NCI-H187 treated with DMSO at 0.1 percent for 48 hours (cell line): ENCODE data around the gene UBE2N.

Source experiments
- DNase-seq: peaks from one replicate; lab custom pipeline; 2025; lab: John Stamatoyannopoulos, UW

UBE2N gene

GRCh38 chr12:93441617-93442410, at the start of gene UBE2N:
UBE2N (minus strand) TSS chr12:93441947; CDS start chr12:93441884, 63 bp downstream.
- DNase-seq = peak; percentile 88

GRCh38 chr12:93484315-93484981, 42.7 kb upstream of the UBE2N start:
- DNase-seq = no peak

GRCh38 chr12:93483151-93483807, 41.5 kb upstream of the UBE2N start:
- DNase-seq = no peak

- no peak for DNase-seq
Measured at GRCh38 chr12:93482721-93483120, 41.0 kb upstream of the UBE2N start.

- DNase-seq = no peak
Measured at GRCh38 chr12:93476555-93476954, 34.8 kb upstream of the UBE2N start.

GRCh38 chr12:93469386-93469785, 27.6 kb upstream of the UBE2N start:
- DNase-seq = no peak

GRCh38 chr12:93468008-93468371, 26.2 kb upstream of the UBE2N start:
- DNase-seq = no peak

- peak; percentile 25 for DNase-seq
Measured at GRCh38 chr12:93467351-93468007, 25.7 kb upstream of the UBE2N start, which contains the start of gene MRPL42. MRPL42 (plus strand) TSS chr12:93467514; CDS start chr12:93469286, 1,772 bp downstream.

- no peak for DNase-seq
Measured at GRCh38 chr12:93466625-93467350, 25.0 kb upstream of the UBE2N start.

- DNase-seq = no peak
Measured at GRCh38 chr12:93465841-93466240, 24.1 kb upstream of the UBE2N start.

GRCh38 chr12:93461503-93461902, 19.8 kb upstream of the UBE2N start:
- DNase-seq = no peak

GRCh38 chr12:93460902-93461301, 19.2 kb upstream of the UBE2N start:
- no peak for DNase-seq

- no peak for DNase-seq
Measured at GRCh38 chr12:93460003-93460402, 18.3 kb upstream of the UBE2N start.

GRCh38 chr12:93459097-93459496, 17.4 kb upstream of the UBE2N start:
- DNase-seq = no peak

- DNase-seq = no peak
Measured at GRCh38 chr12:93456077-93456476, 14.3 kb upstream of the UBE2N start.

GRCh38 chr12:93453633-93454032, 11.9 kb upstream of the UBE2N start:
- no peak for DNase-seq

GRCh38 chr12:93451423-93452158, 9.8 kb upstream of the UBE2N start:
- no peak for DNase-seq

- no peak for DNase-seq
Measured at GRCh38 chr12:93449277-93449676, 7.5 kb upstream of the UBE2N start.

- DNase-seq = no peak
Measured at GRCh38 chr12:93448796-93449195, 7.0 kb upstream of the UBE2N start.

GRCh38 chr12:93447555-93448290, 6.0 kb upstream of the UBE2N start:
- DNase-seq = peak; percentile 15
